ACHN (cell line): ENCODE measurements around the gene DNAH6.

Source experiments
- DNase-seq: peaks from one replicate; pipeline ENCODE4 v3.0.0-alpha.2; 2015
- in situ Hi-C: cut with HindIII; loops from 2 replicates; pipeline ENCODE4 v1.10.0; 2017; ENCODE audit warnings: low sequenced_read_pairs, low pct_ligation_motif_present, low pct_unique_long_range_greater_than_20kb

Gene DNAH6

DNA sequence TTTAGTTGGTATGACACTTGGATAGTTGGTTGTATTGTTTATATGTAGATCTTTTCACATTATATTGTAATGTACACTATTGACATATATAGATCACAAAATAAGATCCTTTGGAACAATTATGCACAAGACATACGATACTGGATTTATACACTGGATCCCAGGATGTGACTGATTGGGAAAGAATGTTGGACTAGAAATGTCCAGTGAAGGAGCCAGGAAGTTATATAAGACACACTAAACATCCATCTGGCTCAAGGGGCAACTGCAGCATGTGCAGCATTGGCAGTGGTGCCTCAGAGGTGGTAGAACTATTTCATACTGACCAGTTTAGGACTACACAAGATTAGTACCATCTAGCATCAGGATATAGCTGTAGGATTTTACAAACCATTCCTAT is 259.7 kb downstream of the DNAH6 start:
- in situ Hi-C loops: no loop called here
- no peak for DNase-seq

DNA sequence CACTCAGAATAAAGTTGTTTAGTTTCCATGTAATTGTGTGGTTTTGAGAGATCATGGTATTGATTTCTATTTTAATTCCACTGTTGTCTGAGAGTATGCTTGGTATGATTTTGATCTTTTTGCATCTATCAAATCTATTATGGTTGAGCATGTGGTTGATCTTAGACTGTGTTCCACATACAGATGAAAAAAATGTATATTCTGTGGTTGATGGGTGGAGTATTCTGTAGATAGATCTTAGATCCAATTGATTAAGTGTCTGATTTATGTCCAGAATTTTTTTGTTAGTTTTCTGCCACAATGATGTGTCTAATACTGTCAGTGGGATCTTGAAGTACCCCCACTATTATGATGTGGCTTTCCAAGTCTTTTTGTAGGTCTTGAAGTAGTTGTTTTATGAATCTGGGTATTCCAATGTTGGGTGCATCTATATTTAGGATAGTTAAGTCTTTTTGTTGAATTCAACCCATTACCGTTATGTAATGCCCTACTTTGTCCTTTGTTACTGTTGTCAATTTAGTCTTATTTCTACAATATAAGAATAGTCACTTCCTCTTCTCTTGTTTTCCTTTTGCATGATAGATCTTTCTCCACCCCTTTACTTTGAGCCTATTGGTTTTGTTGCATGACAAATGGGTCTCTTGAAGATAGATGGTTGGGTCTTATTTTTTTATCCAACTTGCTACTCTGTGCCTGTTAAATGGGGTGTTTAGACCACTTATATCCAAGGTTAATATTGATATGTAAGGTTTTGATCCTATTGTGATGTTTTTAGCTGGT is 262.8 kb downstream of the DNAH6 start:
- in situ Hi-C loops: no loop called here
- DNase-seq: no peak

DNA sequence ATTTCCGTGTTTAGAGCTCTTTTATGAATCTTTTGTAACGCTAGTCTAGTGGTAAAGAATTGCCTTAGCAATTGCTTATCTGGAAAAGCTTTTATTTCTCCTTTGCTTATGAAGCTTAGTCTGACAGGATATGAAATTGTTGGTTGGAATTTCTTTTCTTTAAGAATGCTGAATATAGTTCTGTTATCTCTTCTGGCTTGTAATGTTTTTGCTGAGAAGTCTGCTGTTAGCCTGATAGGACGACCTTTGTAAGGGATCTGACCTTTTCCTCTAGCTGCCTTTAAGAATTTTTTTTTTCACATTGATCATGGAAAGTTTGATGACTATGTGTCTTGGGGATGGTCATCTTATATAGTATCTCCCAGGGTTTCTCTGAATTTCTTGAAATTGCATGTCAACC is 263.5 kb downstream of the DNAH6 start:
- no peak for DNase-seq
- in situ Hi-C loops: no loop called here

DNA sequence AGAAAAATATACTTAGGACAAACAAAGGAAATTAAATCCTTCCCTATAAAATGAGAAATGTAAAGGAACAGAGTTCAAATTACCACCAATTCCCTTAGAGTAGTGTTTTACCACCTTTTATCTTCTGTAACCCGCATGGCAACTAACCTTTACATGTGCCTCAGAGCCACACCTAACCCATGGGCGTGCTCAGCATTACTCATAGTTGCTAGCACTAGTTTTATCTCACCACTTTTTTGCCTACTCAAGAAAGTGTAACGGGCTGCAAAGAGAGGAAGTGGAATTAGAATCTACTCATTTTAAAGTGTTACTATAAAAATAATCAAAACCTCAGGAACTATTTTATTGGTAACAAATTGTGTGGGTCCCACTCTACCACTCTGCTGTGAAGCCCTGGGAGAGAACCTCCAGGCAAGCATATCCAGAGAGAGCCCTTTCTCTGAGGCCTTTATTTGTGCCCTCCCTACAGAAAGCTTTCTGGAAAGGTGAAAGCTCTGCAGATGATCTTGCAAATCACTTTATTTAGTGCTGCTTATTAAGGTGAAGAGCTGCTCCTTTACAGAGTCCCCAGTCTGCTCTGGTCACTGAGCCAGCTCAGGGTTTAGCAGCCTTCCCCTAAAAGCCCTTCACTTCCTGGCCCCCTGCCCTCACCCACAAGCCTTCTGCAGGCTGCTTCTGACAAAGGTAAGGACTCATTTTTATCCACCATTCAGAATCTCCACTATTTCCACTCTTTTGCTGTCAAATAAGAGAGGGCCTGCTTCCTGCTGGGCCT is 265.8 kb downstream of the DNAH6 start:
- no peak for DNase-seq
- in situ Hi-C loops: no loop called here

GRCh38 chr2:84782717-84783442 is 266.6 kb downstream of the DNAH6 start:
- in situ Hi-C loops: no loop called here
- no peak for DNase-seq

GRCh38 chr2:84785950-84786349 is 269.7 kb downstream of the DNAH6 start:
- in situ Hi-C loops: no loop called here
- no peak for DNase-seq

DNA sequence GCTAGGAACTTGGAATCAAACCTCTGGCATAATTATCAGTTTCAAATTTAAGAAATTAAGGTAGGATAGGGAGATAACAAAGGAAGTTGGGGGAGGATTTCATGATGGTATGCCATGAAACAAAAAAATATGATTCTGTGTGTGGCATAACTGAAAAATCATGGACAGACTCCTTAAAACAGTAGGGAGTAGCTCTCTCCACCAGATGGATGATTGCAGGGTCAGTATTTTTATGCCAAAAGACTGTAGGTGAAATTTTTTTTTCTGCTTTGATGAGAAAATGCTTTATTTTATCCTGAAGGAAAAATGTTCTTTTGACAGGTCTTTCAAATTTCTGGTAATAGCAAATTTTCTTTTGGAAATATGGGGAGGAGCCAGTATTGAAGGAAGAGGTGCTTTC is 270.3 kb downstream of the DNAH6 start:
- in situ Hi-C loops: no loop called here
- DNase-seq: no peak

DNA sequence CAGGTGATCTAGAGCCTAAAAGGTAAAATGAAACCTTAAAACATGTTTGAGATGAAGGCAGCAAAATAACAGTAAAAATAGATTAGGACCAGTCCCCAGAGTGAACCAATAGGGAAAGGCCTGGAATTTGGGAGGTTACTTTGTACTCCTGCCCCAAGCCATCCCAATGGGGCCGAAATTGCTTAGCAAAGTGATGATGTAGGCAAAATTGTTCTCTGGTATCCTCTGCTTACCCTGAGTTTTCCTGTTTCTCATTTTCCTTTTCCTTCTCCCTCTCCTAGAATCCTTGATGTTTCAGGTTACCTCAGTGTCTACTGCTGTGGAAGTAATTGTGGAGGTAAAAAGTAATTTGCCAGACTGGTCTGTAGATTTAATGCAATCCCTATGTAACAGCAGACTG is 271.7 kb downstream of the DNAH6 start:
- in situ Hi-C loops: no loop called here
- DNase-seq: no peak

DNA sequence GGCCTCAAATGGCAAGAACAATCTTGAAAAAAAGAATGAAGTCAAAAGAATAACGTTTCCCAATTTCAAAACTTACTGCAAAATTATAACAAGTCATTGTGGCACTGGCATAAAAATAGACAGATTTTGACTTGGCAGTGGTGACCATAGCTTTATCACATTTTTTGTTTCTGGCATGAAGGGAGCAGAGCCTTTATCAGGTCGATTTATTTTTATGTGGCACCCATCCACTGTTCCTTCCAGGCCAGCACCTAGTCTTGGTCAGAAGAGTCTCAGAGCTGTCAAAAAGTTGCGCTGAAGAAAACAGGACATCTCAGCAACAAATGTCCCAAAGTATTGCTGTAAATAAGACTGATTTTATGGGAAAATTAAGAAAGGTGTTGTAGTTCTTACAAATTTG is 272.2 kb downstream of the DNAH6 start:
- DNase-seq: no peak
- in situ Hi-C loops: no loop called here

DNA sequence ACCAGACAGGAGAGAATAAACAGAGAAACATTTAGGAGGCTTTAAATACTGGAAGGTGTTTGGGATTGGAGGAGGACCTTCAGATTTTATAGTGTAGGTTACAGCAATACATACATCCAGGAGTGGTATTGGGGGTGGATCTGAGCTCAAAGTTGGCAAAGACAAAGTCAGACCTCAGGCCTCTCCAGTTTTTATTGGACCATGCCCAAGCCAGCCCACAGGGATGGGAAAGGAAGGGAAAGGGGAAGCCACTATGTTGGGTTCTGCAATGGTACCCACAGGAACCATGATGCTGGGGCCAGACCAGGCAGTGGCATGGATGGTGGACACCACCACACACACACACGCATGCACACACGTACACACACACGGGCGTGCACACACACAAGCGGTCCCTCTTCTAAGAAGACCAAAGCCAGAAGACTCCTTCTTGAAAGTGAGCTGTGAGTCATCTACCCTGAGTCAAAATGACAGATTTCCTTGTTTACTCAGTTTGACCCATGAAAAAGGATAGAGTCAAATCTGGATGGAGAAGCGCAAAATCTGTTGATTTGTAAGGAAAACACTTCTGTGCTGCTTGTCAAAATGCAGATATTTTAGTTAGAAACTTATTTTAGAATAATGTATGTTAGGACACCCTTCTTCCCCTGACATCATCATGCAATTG is 276.7 kb downstream of the DNAH6 start:
- no peak for DNase-seq
- in situ Hi-C loops: no loop called here

DNA sequence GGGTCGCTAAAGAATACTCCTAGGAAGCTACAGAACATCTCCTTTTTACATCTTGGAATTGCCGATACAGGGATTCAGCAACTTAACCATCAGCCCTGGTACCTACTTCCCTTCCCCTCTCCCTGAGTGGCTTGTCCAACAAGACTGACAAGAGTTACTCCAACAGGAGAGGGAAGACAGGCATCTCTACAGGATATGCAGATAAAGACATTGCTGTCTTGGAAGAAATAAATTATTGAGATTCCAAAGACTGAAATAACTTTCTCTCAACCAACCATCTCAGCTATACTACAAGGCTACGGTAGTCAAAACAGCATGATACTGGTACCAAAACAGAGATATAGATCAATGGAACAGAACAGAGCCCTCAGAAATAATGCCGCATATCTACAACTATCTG is 277.3 kb downstream of the DNAH6 start:
- DNase-seq: no peak

DNA sequence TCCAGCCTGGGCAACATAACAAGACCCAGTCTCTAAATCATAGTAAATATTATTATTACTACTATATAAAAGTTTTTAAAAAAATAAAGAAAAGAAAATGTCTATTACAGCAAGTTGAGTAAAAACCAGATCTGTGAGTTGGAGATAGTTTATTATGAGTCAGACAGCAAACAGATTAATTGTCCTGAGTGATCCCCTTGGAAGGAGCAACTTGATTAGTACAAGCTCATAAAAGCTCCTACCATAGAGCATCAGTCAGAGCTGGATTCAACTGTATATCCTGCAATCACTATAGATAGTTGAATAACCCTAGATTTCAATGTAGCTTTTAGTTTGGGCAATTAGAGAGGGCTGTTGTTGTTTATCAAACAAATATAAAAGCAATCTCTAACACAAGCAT is 280.5 kb downstream of the DNAH6 start:
- in situ Hi-C loops: no loop called here
- DNase-seq: no peak

More for the DNA sequence above, 277.3 kb downstream of the DNAH6 start:
- in situ Hi-C loops: no loop called here

- in situ Hi-C loops: no loop called here
- DNase-seq: no peak
These were observed 281.0 kb downstream of the DNAH6 start for GRCh38 chr2:84797271-84797670.

GRCh38 chr2:84799772-84800171 is 283.5 kb downstream of the DNAH6 start:
- DNase-seq: no peak
- in situ Hi-C loops: no loop called here

- in situ Hi-C loops: no loop called here
These were observed 284.0 kb downstream of the DNAH6 start for GRCh38 chr2:84800194-84800805.

DNA sequence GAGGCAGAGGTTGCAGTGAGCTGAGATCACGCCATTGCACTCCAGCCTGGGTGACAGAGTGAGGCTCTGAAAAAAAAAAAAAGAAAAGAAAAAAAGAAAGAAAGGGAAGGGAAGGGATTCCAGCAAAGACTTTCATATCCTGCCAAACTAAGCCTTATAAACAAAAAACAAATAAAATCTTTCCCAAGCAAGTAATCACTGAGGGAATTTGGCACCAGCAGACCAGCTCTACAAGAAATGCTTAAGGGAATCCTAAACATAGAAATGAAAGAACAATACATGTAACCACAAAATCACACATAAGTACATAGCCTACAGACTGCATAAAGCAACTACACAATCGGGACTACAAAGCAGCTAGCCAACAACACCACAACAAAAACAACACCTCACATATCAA is 285.5 kb downstream of the DNAH6 start:
- in situ Hi-C loops: no loop called here
- no peak for DNase-seq

More at GRCh38 chr2:84800194-84800805, 284.0 kb downstream of the DNAH6 start:
- DNase-seq: no peak

DNA sequence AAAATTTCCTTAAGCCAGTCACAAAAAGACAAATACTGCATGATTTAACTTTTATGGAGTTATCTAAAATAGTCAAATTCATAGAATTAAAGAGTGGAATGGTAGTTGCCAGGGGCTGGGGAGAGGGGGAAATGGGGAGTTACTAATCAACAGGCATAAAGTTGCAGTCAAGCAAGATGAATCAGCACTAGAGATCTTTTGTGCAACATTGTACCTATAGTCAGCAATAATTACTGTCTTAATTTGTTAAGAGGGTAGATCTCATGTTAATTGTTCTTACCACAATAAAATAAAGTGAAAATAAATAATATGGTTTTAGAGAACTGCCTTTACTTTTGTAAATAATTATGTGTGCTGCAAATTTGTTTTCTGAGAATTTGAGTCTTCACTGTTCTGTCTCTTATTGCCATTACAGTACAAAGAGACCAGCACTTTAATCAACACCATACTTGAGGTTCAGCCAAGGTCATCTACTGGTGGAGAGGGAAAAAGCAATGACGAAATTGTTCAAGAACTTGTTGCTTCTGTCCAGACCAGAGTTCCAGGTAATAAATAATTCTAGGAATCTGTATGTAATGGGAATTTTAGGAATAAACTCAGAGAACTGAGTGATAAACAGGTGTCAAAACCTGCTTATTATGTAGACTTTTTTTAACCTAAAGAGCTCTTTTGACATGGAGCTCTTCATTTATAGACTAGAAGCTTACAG is 289.1 kb downstream of the DNAH6 start:
- DNase-seq: no peak

DNA sequence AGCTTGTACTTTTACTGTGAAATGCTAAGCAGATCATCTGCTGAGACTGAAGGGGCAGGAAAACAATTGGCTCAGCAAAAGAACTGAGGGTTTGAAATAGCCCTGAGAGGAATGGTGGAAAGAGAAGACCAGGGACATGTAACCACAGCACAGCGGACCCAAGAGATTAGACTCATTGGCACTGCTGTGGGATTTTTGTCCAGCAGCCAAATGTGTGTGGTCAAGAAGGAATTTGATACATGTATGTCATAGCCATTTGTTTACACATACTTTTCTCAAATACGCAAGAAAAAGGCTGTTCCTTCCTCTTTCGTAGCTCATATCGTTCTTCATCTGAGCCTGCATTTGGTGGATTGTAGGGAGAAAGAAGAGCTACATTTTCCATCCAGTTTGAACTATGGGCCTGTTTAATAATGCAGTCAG is 290.8 kb downstream of the DNAH6 start:
- peak; percentile 93 for DNase-seq
- in situ Hi-C loops: no loop called here

More for the DNA sequence above, 289.1 kb downstream of the DNAH6 start:
- in situ Hi-C loops: no loop called here
